Neural cell (in vitro differentiated cells): ENCODE results near the gene CD70. TPM values are rescaled to one million over a fixed set of nuclear protein-coding genes. Genes with fewer than 3 reads are reported as not detected.

Experiments used
- H2AFZ ChIP-seq: fragments of 200-600, 300-800 bp; sonication (generic), shearing (Covaris generic); 2 replicates; pipeline ENCODE4 v1.6.0; 2014; ENCODE audit warnings: low read depth, mild to moderate bottlenecking, antibody characterized with exemption, low read length, moderate library complexity
- H3F3A ChIP-seq: fragments of 200-600 bp; shearing (Covaris generic); 2 replicates; pipeline ENCODE4 v1.6.1; 2016; ENCODE audit warnings: mild to moderate bottlenecking, moderate library complexity, mixed read lengths, antibody characterized with exemption, low read length; ENCODE audit not compliant: insufficient read depth, poor library complexity, severe bottlenecking
- H3K27ac ChIP-seq: fragments of 200-600, 300-800 bp; sonication (generic), shearing (Covaris generic); 2 replicates; pipeline ENCODE4 v1.5.1; 2014; ENCODE audit warnings: mild to moderate bottlenecking, low read length, moderate library complexity
- H3K27me3 ChIP-seq: fragments of 300-800, 200-600 bp; sonication (generic), shearing (Covaris generic); 2 replicates; pipeline ENCODE4 v1.6.0; 2014; ENCODE audit warnings: mild to moderate bottlenecking, low read depth, low read length, moderate library complexity; ENCODE audit not compliant: insufficient read depth
- H3K36me3 ChIP-seq: fragments of 300-800, 200-600 bp; sonication (generic), shearing (Covaris generic); 2 replicates; pipeline ENCODE4 v1.5.1; 2014; ENCODE audit warnings: mild to moderate bottlenecking, antibody characterized with exemption, low read length, moderate library complexity; ENCODE audit not compliant: insufficient read depth
- H3K4me2 ChIP-seq: fragments of 300-800, 200-600 bp; sonication (generic), shearing (Covaris generic); 2 replicates; pipeline ENCODE4 v1.6.0; 2014; ENCODE audit warnings: mild to moderate bottlenecking, low read length
- H3K4me3 ChIP-seq: fragments of 300-800, 200-600 bp; sonication (generic), shearing (Covaris generic); 2 replicates; pipeline ENCODE4 v1.5.1; 2014; ENCODE audit warnings: mild to moderate bottlenecking, low read length, moderate library complexity
- H3K79me2 ChIP-seq: fragments of 200-600 bp; shearing (Covaris generic); replicated peaks from 2 replicates; pipeline ENCODE4 v1.6.0; 2014; ENCODE audit warnings: mild to moderate bottlenecking, low read length, moderate library complexity; ENCODE audit not compliant: insufficient read depth
- H3K9ac ChIP-seq: fragments of 300-800, 200-600 bp; sonication (generic), shearing (Covaris generic); 2 replicates; pipeline ENCODE4 v1.6.1; 2016; ENCODE audit warnings: mild to moderate bottlenecking, low read length, mixed read lengths
- H3K9me2 ChIP-seq: fragments of 200-600 bp; shearing (Covaris generic); 2 replicates; pipeline ENCODE4 v1.6.1; 2016; ENCODE audit warnings: mild to moderate bottlenecking, low read length, mixed read lengths; ENCODE audit not compliant: insufficient read depth
- H3K9me3 ChIP-seq: fragments of 200-600, 300-800 bp; sonication (generic), shearing (Covaris generic); 2 replicates; pipeline ENCODE4 v1.6.1; 2016; ENCODE audit warnings: mild to moderate bottlenecking, mixed run types, low read length, moderate library complexity, mixed read lengths
- H4K20me1 ChIP-seq: fragments of 200-600 bp; shearing (Covaris generic); 2 replicates; pipeline ENCODE4 v1.6.1; 2016; ENCODE audit warnings: mild to moderate bottlenecking, mixed run types; ENCODE audit not compliant: insufficient read depth
- CTCF ChIP-seq: fragments of 450-650 bp; IDR thresholded peaks from 2 replicates; pipeline ENCODE4 v1.5.1; 2014; ENCODE audit warnings: antibody characterized with exemption, mild to moderate bottlenecking, moderate library complexity; ENCODE audit not compliant: poor library complexity, severe bottlenecking
- EP300 ChIP-seq: fragments of 450-650 bp; conservative IDR thresholded peaks from 2 replicates; pipeline ENCODE4 v1.6.1; 2014; ENCODE audit warnings: antibody characterized with exemption, mild to moderate bottlenecking, moderate library complexity; ENCODE audit not compliant: poor library complexity, severe bottlenecking
- EZH2 ChIP-seq: fragments of 200-600, 300-800 bp; shearing (Covaris generic), sonication (generic); IDR thresholded peaks from 2 replicates; pipeline ENCODE4 v1.6.1; 2014; ENCODE audit warnings: antibody characterized with exemption, low read length, borderline replicate concordance, mild to moderate bottlenecking; ENCODE audit not compliant: insufficient read depth, poor library complexity, severe bottlenecking
- MXI1 ChIP-seq: fragments of 450-650 bp; conservative IDR thresholded peaks from 2 replicates; pipeline ENCODE4 v1.6.1; 2014; ENCODE audit warnings: antibody characterized with exemption, mild to moderate bottlenecking; ENCODE audit not compliant: poor library complexity, severe bottlenecking
- POLR2AphosphoS5 ChIP-seq: IDR thresholded peaks from 2 replicates; pipeline ENCODE4 v1.6.1; 2012
- RAD21 ChIP-seq: fragments of 450-650 bp; conservative IDR thresholded peaks from 2 replicates; pipeline ENCODE4 v1.6.1; 2014; ENCODE audit warnings: antibody characterized with exemption, mild to moderate bottlenecking, moderate library complexity
- SMC3 ChIP-seq: fragments of 450-650 bp; conservative IDR thresholded peaks from 2 replicates; pipeline ENCODE4 v1.6.1; 2014; ENCODE audit warnings: antibody characterized with exemption, mild to moderate bottlenecking, moderate library complexity; ENCODE audit not compliant: poor library complexity
- TAF1 ChIP-seq: IDR thresholded peaks from 2 replicates; pipeline ENCODE4 v1.6.1; 2012; ENCODE audit warnings: low read depth
- polyA plus RNA-seq: library from polyadenylated mRNA; depleted of rRNA; stranded (reverse); fragments of >200 nt; gene quantifications from 2 replicates; pipeline ENCODE4 v1.2.3, GENCODE V29; 2014
- TF ChIP-seq, protein P1 (sequence below): IDR thresholded peaks from 2 replicates; pipeline ENCODE4 v1.6.1; 2012; ENCODE audit warnings: borderline replicate concordance

CD70 gene
- polyA plus RNA-seq, 1 donor from 2014 or later, result not detected

- no peaks in the 10 kb centered on the region for H4K20me1 ChIP-seq
- no peaks in the 10 kb centered on the region for H3K9me2 ChIP-seq
- TF ChIP-seq, protein P1, sequence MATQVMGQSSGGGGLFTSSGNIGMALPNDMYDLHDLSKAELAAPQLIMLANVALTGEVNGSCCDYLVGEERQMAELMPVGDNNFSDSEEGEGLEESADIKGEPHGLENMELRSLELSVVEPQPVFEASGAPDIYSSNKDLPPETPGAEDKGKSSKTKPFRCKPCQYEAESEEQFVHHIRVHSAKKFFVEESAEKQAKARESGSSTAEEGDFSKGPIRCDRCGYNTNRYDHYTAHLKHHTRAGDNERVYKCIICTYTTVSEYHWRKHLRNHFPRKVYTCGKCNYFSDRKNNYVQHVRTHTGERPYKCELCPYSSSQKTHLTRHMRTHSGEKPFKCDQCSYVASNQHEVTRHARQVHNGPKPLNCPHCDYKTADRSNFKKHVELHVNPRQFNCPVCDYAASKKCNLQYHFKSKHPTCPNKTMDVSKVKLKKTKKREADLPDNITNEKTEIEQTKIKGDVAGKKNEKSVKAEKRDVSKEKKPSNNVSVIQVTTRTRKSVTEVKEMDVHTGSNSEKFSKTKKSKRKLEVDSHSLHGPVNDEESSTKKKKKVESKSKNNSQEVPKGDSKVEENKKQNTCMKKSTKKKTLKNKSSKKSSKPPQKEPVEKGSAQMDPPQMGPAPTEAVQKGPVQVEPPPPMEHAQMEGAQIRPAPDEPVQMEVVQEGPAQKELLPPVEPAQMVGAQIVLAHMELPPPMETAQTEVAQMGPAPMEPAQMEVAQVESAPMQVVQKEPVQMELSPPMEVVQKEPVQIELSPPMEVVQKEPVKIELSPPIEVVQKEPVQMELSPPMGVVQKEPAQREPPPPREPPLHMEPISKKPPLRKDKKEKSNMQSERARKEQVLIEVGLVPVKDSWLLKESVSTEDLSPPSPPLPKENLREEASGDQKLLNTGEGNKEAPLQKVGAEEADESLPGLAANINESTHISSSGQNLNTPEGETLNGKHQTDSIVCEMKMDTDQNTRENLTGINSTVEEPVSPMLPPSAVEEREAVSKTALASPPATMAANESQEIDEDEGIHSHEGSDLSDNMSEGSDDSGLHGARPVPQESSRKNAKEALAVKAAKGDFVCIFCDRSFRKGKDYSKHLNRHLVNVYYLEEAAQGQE, result no peak
- TF ChIP-seq MXI1, result no peak
- no peak for TF ChIP-seq TAF1
- no peak for TF ChIP-seq CTCF
- TF ChIP-seq EZH2, result no peak
- no peak for TF ChIP-seq RAD21
- no peak for TF ChIP-seq EP300
- TF ChIP-seq SMC3, result no peak
- TF ChIP-seq POLR2AphosphoS5, result no peak
- no peaks in the 10 kb centered on the region for H3K9me3 ChIP-seq
- H3K4me3 ChIP-seq, result no peak overlapping the region
- H3K4me2 ChIP-seq, result no peak overlapping the region
- H3K9ac ChIP-seq, result no peak overlapping the region
- H3K36me3 ChIP-seq, result no peaks in the 10 kb centered on the region
- no peaks in the 10 kb centered on the region for H3F3A ChIP-seq
- no peak overlapping the region for H3K27ac ChIP-seq
- H3K79me2 ChIP-seq, result no peaks in the 10 kb centered on the region
- no peak overlapping the region for H2AFZ ChIP-seq
- no peaks in the 10 kb centered on the region for H3K27me3 ChIP-seq
Measured at GRCh38 chr19:6540918-6541689, 49.8 kb downstream of the CD70 start.

GRCh38 chr19:6539514-6539913, 51.4 kb downstream of the CD70 start:
- TF ChIP-seq CTCF (no peak), EZH2 (no peak), POLR2AphosphoS5 (no peak), RAD21 (no peak), SMC3 (no peak), MXI1 (no peak), EP300 (no peak), TAF1 (no peak)
- TF ChIP-seq, protein P1, result no peak
- H3K9me3 ChIP-seq, result no peaks in the 10 kb centered on the region
- no peak overlapping the region for H3K4me3 ChIP-seq
- H3F3A ChIP-seq, result no peaks in the 10 kb centered on the region
- H3K79me2 ChIP-seq, result no peaks in the 10 kb centered on the region
- H3K27ac ChIP-seq, result no peak overlapping the region
- no peaks in the 10 kb centered on the region for H4K20me1 ChIP-seq
- H3K27me3 ChIP-seq, result no peaks in the 10 kb centered on the region
- H3K36me3 ChIP-seq, result no peaks in the 10 kb centered on the region
- no peaks in the 10 kb centered on the region for H3K9me2 ChIP-seq
- no peak overlapping the region for H3K4me2 ChIP-seq
- H3K9ac ChIP-seq, result no peak overlapping the region
- H2AFZ ChIP-seq, result no peak overlapping the region
